CD4-positive, alpha-beta T cell (primary cell): Measurements from ENCODE around the gene TTLL11. TPM values are rescaled to one million over a fixed set of nuclear protein-coding genes. Genes with fewer than 3 reads are reported as not detected.

Experiments used
- ATAC-seq: fragments of 200-7000 bp; cut with Tn5 transposase; one replicate; pipeline ENCODE4 v1.10.0; 2022; ENCODE audit warnings: mild to moderate bottlenecking; ENCODE audit not compliant: poor library complexity
- CTCF ChIA-PET: fragments of 350-600 bp; sonication (Branson Sonifier 250); formaldehyde crosslinking; loops from one replicate; lab custom pipeline; 2021; ENCODE audit warnings: antibody characterized with exemption, inconsistent platforms; lab: Charles Lee
- POLR2A ChIA-PET: fragments of 350-600 bp; sonication (Branson Sonifier 250); formaldehyde crosslinking; loops from one replicate; lab custom pipeline; 2021; ENCODE audit warnings: antibody characterized with exemption, inconsistent platforms; lab: Charles Lee
- DNase-seq, 14 experiments: peaks; one replicate each; pipeline ENCODE4 v3.0.0-alpha.2; 2013 to 2020; ENCODE audit warnings: mixed read lengths in 2 of 14
- H3K27ac ChIP-seq, 2 donors: one replicate each; pipeline versions ENCODE4 v1.5.1 to v1.7.0; 2013; ENCODE audit warnings: low read length in 2 of 2, low read depth in 1 of 2, mild to moderate bottlenecking in 1 of 2
- H3K27me3 ChIP-seq, 2 experiments: 1 replicate in 1 of 2; 2 replicates in 1 of 2; pipeline versions ENCODE4 v1.6.1 to v1.7.0; 2013; ENCODE audit warnings: low read length in 2 of 2, control low read depth in 1 of 2, mild to moderate bottlenecking in 1 of 2, moderate library complexity in 1 of 2; ENCODE audit not compliant: insufficient read depth in 2 of 2, control insufficient read depth in 1 of 2
- H3K36me3 ChIP-seq: one replicate; pipeline ENCODE4 v1.6.1; 2013; ENCODE audit warnings: low read length, control low read depth; ENCODE audit not compliant: insufficient read depth
- H3K4me1 ChIP-seq: one replicate; pipeline ENCODE4 v1.6.1; 2013; ENCODE audit warnings: low read length, control low read depth; ENCODE audit not compliant: insufficient read depth
- H3K4me3 ChIP-seq: one replicate; pipeline ENCODE4 v1.5.1; 2013; ENCODE audit warnings: mild to moderate bottlenecking, low read length, moderate library complexity
- H3K9me3 ChIP-seq, 2 experiments: 1 replicate in 1 of 2; 2 replicates in 1 of 2; pipeline versions ENCODE4 v1.6.1 to v1.7.0; 2013; ENCODE audit warnings: low read length in 2 of 2, mild to moderate bottlenecking in 2 of 2, control low read depth in 1 of 2, moderate library complexity in 1 of 2; ENCODE audit not compliant: control insufficient read depth in 1 of 2, insufficient read depth in 1 of 2
- H3K27ac Mint-ChIP-seq: one replicate; pipeline ENCODE4 v1.8.0; 2020; ENCODE audit warnings: mixed read lengths
- H3K27me3 Mint-ChIP-seq: one replicate; pipeline ENCODE4 v1.8.0; 2021; ENCODE audit warnings: mixed read lengths
- H3K36me3 Mint-ChIP-seq: one replicate; pipeline ENCODE4 v1.8.0; 2021; ENCODE audit warnings: low read depth, mixed read lengths
- H3K4me1 Mint-ChIP-seq: one replicate; pipeline ENCODE4 v1.8.0; 2021; ENCODE audit warnings: low read depth, mixed read lengths
- H3K4me3 Mint-ChIP-seq: one replicate; pipeline ENCODE4 v1.8.0; 2020; ENCODE audit warnings: mild to moderate bottlenecking, mixed read lengths
- H3K9me3 Mint-ChIP-seq: one replicate; pipeline ENCODE4 v1.8.0; 2020; ENCODE audit warnings: mixed read lengths
- intact Hi-C, 2 experiments: fragments of 100-400 bp; cut with DNase I in 1 of 2; cut with micrococcal nuclease in 1 of 2; formaldehyde crosslinking; loops; one replicate each; pipeline versions ENCODE4 v1.15.1 to v1.9.0; 2023 to 2025; cut with DNase I, micrococcal nuclease
- total RNA-seq, 174 experiments: library from RNA in 2 of 174; stranded (reverse) in 2 of 174; gene quantifications; one replicate each; pipeline ENCODE4 v1.2.3 and lab custom pipeline; 2021 to 2026
- TF ChIP-seq, protein P1 (sequence below): fragments of 200-600 bp; IDR thresholded peaks from one replicate; pipeline ENCODE4 v1.8.0; 2022; ENCODE audit warnings: antibody characterized with exemption, mild to moderate bottlenecking

Gene TTLL11
- total RNA-seq, 2 experiments from 2014 or later: 1.6 to 2.3 TPM

DNA sequence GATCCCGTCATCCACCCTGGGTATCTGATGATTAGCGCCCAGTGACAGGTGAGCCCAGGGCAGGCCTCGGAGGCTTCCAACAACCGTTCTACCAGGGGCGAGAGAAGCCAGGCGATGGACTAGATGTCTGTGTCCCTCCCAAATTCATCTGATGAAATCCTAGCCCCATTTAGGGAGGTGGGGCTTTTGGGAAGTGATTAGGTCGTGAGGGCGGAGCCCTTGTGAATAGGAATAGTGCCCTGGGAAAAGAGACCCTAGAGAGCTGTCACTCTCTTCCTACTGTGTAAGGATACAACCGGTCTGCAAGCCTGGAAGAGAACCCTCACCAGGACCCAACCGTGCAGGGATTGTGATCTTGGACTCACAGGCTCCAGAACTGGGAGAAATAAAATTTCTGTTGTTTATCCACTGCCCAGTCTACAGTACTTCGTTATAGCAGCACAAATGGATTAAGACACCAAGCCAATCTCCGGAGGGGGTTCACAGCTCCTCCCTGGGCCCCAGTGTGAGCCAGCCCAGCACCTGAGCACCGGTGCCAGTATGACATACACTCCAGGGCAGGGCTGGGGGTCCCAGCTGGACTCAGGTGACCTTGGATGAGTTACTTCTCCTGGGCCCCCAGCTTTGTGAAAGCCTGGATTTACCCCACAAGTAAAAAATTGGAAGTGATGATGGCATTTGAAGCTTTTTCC, 279.4 kb downstream of the TTLL11 start:
- H3K4me3 ChIP-seq: no peak overlapping the region
- ATAC-seq: no peak
- no peaks in the 10 kb centered on the region for H3K4me1 ChIP-seq
- no peak overlapping the region for H3K27ac ChIP-seq
- intact Hi-C loops: no loop called here
- H3K9me3 Mint-ChIP-seq: no peaks in the 10 kb centered on the region
- H3K27me3 Mint-ChIP-seq: no peaks in the 10 kb centered on the region
- ChIA-PET CTCF (no interaction called here), POLR2A (no interaction called here)
- H3K36me3 ChIP-seq: no peaks in the 10 kb centered on the region
- no peak overlapping the region for H3K27ac Mint-ChIP-seq
- H3K4me1 Mint-ChIP-seq: no peaks in the 10 kb centered on the region
- DNase-seq: no peak
- H3K4me3 Mint-ChIP-seq: no peak overlapping the region
- H3K36me3 Mint-ChIP-seq: no peaks in the 10 kb centered on the region
- no peaks in the 10 kb centered on the region for H3K9me3 ChIP-seq
- no peaks in the 10 kb centered on the region for H3K27me3 ChIP-seq
- TF ChIP-seq, protein P1, sequence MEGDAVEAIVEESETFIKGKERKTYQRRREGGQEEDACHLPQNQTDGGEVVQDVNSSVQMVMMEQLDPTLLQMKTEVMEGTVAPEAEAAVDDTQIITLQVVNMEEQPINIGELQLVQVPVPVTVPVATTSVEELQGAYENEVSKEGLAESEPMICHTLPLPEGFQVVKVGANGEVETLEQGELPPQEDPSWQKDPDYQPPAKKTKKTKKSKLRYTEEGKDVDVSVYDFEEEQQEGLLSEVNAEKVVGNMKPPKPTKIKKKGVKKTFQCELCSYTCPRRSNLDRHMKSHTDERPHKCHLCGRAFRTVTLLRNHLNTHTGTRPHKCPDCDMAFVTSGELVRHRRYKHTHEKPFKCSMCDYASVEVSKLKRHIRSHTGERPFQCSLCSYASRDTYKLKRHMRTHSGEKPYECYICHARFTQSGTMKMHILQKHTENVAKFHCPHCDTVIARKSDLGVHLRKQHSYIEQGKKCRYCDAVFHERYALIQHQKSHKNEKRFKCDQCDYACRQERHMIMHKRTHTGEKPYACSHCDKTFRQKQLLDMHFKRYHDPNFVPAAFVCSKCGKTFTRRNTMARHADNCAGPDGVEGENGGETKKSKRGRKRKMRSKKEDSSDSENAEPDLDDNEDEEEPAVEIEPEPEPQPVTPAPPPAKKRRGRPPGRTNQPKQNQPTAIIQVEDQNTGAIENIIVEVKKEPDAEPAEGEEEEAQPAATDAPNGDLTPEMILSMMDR: no peak

DNA sequence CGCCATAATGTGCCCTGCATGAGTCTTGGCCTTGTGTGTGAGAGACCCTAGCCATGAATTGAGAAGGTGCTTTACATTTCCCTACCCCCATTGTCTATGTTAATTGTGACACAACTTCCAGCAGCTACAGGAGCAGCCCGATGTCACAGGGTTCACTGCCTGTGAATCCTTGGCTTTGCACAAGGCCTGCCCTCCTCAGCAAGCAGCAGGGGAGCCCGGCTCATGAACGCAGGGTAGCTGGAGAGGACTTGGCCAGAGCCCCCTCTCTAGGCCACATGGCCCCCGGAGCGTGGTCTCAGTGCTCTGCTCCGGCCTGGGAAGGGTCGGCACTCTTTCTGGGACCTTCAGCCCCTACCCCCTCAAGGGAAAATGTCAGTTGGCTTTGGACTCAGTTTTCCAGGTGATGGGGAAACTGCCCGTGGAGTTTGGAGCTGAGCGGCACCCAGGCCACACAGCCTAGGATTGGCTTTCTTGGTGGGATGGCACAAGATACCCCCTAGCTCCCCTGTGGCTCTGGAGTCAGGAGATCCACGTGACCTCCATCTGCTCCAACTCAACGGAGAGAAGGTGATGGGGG, 280.9 kb downstream of the TTLL11 start:
- H3K27me3 ChIP-seq: no peaks in the 10 kb centered on the region
- Mint-ChIP-seq H3K27ac (no peak overlapping the region), H3K4me1 (no peaks in the 10 kb centered on the region), H3K4me3 (no peak overlapping the region), H3K27me3 (no peaks in the 10 kb centered on the region), H3K9me3 (no peaks in the 10 kb centered on the region), H3K36me3 (no peaks in the 10 kb centered on the region)
- ChIA-PET CTCF (no interaction called here), POLR2A (no interaction called here)
- no peak overlapping the region for H3K4me3 ChIP-seq
- TF ChIP-seq, protein P1: no peak
- ATAC-seq (no peak), DNase-seq (no peak)
- H3K9me3 ChIP-seq: no peaks in the 10 kb centered on the region
- intact Hi-C loops: no loop called here
- no peaks in the 10 kb centered on the region for H3K36me3 ChIP-seq
- H3K27ac ChIP-seq: no peak overlapping the region
- no peaks in the 10 kb centered on the region for H3K4me1 ChIP-seq

DNA sequence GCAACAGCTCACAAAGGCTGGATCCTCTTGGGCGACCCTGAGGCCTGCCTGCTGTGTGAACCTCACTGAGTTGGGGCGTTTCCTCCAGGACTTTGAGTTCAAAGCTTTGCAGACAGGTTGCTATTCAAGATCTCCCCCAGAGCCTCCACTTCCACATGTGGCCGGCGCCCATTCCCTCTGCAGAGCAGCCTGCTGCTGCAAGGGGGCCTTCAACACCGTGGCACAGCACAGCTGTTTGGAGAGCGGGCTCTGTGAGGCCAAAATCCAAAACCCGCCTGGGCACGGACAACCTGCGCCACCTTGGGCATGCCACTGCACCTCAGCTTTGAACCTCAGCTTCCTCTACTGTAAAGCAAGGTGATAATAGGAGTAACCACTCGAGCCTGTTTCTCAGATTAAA, 281.4 kb downstream of the TTLL11 start:
- no peak for DNase-seq
- Mint-ChIP-seq H3K4me1 (no peaks in the 10 kb centered on the region), H3K27me3 (no peaks in the 10 kb centered on the region), H3K9me3 (no peaks in the 10 kb centered on the region), H3K27ac (no peak overlapping the region), H3K4me3 (no peak overlapping the region), H3K36me3 (no peaks in the 10 kb centered on the region)
- H3K4me3 ChIP-seq: no peak overlapping the region
- H3K27ac ChIP-seq: no peak overlapping the region
- H3K4me1 ChIP-seq: no peaks in the 10 kb centered on the region
- TF ChIP-seq, protein P1: no peak
- no peak for ATAC-seq
- intact Hi-C loops: no loop called here
- no peaks in the 10 kb centered on the region for H3K27me3 ChIP-seq
- POLR2A ChIA-PET: no interaction called here
- CTCF ChIA-PET: no interaction called here
- no peaks in the 10 kb centered on the region for H3K36me3 ChIP-seq
- H3K9me3 ChIP-seq: no peaks in the 10 kb centered on the region
